LNCAP (cell line): ENCODE measurements around the gene TRIM17.

Experiments
- TF ChIP-seq, protein P1 (sequence below): fragments of 450-650 bp; IDR thresholded peaks from 2 replicates; pipeline ENCODE4 v1.5.1; 2017; ENCODE audit warnings: mild to moderate bottlenecking

Gene TRIM17

GRCh38 chr1:228375578-228376261 is 40.9 kb downstream of the TRIM17 start:
- TF ChIP-seq, protein P1, sequence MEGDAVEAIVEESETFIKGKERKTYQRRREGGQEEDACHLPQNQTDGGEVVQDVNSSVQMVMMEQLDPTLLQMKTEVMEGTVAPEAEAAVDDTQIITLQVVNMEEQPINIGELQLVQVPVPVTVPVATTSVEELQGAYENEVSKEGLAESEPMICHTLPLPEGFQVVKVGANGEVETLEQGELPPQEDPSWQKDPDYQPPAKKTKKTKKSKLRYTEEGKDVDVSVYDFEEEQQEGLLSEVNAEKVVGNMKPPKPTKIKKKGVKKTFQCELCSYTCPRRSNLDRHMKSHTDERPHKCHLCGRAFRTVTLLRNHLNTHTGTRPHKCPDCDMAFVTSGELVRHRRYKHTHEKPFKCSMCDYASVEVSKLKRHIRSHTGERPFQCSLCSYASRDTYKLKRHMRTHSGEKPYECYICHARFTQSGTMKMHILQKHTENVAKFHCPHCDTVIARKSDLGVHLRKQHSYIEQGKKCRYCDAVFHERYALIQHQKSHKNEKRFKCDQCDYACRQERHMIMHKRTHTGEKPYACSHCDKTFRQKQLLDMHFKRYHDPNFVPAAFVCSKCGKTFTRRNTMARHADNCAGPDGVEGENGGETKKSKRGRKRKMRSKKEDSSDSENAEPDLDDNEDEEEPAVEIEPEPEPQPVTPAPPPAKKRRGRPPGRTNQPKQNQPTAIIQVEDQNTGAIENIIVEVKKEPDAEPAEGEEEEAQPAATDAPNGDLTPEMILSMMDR, result no peak

GRCh38 chr1:228374711-228375577 is 41.7 kb downstream of the TRIM17 start:
- TF ChIP-seq, protein P1, result no peak

DNA sequence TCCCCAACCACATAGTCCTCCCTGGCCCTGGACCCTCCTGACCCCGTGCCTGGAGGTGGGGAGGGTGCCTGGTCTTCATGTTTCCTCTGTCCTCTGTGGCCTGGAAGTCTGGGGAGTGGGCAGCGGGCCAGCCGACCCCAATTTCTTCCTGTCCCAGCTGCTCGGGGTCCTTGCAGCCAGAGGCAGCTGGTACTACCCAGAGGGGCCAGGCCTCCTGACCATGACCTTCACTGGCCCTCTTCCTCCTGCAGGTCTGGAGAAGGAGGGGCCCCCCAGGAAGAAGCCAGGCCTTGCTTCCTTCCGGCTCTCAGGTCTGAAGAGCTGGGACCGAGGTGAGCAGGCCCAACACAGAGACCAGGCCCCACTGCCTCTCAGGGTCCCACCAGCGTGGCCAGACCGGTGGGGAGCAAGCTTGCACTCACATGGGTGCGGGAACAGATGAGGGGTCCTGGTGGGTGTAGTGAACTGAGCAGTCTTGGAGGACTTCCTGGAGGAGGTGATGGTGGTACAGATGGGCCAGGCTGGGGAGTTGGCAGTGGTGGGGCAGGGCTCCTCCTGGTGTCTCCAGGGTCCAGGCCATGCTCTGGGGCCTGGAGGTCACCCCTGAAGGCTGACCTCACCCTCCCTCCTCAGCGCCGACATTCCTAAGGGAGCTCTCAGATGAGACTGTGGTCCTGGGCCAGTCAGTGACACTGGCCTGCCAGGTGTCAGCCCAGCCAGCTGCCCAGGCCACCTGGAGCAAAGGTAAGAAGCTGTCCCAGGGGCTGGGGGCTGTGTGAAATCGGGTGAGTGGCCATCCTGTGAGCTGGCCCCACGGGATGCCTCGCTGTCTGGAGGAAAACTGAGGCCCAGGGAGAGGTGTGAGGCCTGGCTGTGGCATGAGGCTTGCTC is 42.7 kb downstream of the TRIM17 start:
- TF ChIP-seq, protein P1, result no peak

DNA sequence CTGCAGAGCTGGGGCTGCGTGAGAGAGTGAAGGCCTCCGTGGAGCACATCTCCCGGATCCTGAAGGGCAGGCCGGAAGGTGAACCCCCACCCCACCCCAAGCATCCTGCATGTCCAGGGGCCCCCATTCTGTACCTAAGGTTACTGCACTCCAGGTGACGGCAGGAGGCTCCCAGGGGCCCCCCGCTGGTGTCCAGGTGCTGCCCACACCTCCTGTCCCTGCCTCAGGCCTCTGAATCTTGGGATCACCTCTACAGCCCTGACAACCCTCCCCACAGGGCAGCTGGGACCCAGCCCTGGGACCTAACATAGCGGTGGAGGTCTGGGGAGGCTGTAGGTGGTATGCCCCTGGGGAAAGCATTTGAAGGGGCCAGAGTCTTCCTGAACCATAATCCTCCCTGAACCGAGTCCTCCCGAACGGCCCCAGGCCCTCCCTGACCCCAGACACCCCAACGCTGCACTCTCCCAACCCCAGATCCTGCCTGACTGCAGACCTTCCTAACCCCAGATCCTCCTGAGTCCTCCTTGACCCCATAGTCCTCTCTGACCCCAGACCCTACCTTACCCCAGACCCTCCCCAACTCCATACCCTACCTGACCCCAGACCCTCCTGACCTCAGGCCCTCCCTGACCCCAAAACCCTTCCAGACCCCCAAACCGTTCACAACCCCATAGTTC is 43.5 kb downstream of the TRIM17 start:
- TF ChIP-seq, protein P1, result no peak

- TF ChIP-seq, protein P1, result no peak
Observed at GRCh38 chr1:228372183-228373003, 44.3 kb downstream of the TRIM17 start.

GRCh38 chr1:228371741-228372182 is 44.9 kb downstream of the TRIM17 start:
- TF ChIP-seq, protein P1, result no peak
